Bronchial epithelial cell (primary cell): ENCODE data around the gene SEPTIN8. TPM values are rescaled to one million over a fixed set of nuclear protein-coding genes. Genes with fewer than 3 reads are reported as not detected.

Source experiments
- DNase-seq: peaks from one replicate; pipeline ENCODE4 v3.0.0-alpha.2; 2010; ENCODE audit warnings: low read depth
- FAIRE-seq: peaks from 2 replicates; lab custom pipeline; 2011; peaks lifted over from hg19 to GRCh38; lab: Jason Lieb, UNC
- H3K27me3 ChIP-seq: 2 replicates; pipeline ENCODE4 v1.5.1; 2011; ENCODE audit warnings: low read length; ENCODE audit not compliant: control insufficient read depth, insufficient read depth
- H3K36me3 ChIP-seq: 2 replicates; pipeline ENCODE4 v1.5.1; 2011; ENCODE audit warnings: low read length; ENCODE audit not compliant: control insufficient read depth, insufficient read depth
- H3K4me3 ChIP-seq: 2 replicates; pipeline ENCODE4 v1.5.1; 2011; ENCODE audit warnings: mild to moderate bottlenecking, low read depth, low read length, control low read depth
- CTCF ChIP-seq: IDR thresholded peaks from 2 replicates; pipeline ENCODE4 v1.5.1; 2011; ENCODE audit warnings: mild to moderate bottlenecking, moderate library complexity, low read length, control low read depth, inconsistent platforms; ENCODE audit not compliant: insufficient read depth, severe bottlenecking
- total RNA-seq: library from RNA; depleted of rRNA; stranded (reverse); fragments of >200 nt; gene quantifications from 2 replicates; pipeline ENCODE4 v1.2.1, GENCODE V29; 2014

Gene SEPTIN8
- total RNA-seq = 22.6 and 27.4 TPM in 2 replicates

- DNase-seq (no peak), FAIRE-seq (no peak)
- Histone ChIP-seq H3K27me3 (no peaks in the 10 kb centered on the region), H3K36me3 (no peaks in the 10 kb centered on the region), H3K4me3 (peak within 1 kb of the TSS; percentile 66)
- TF ChIP-seq CTCF = no peak
These were observed at the start of gene SEPTIN8 for GRCh38 chr5:132777209-132778069. Gene SEPTIN8, minus strand, starts transcription at chr5:132777239. Its CDS starts 102 bp downstream, at chr5:132777137.

GRCh38 chr5:132826424-132827082 lies 49.5 kb upstream of the SEPTIN8 start:
- H3K27me3 ChIP-seq = no peaks in the 10 kb centered on the region
- FAIRE-seq (no peak), DNase-seq (no peak)
- TF ChIP-seq CTCF = no peak
- H3K36me3 ChIP-seq = no peaks in the 10 kb centered on the region
- H3K4me3 ChIP-seq = no peak overlapping the region

GRCh38 chr5:132825834-132826391 lies 48.9 kb upstream of the SEPTIN8 start:
- no peaks in the 10 kb centered on the region for H3K27me3 ChIP-seq
- DNase-seq (no peak), FAIRE-seq (no peak)
- no peaks in the 10 kb centered on the region for H3K36me3 ChIP-seq
- H3K4me3 ChIP-seq = peak overlapping the region; percentile 15
- TF ChIP-seq CTCF = no peak

GRCh38 chr5:132825033-132825833 lies 48.2 kb upstream of the SEPTIN8 start:
- Histone ChIP-seq H3K36me3 (no peaks in the 10 kb centered on the region), H3K27me3 (no peaks in the 10 kb centered on the region), H3K4me3 (no peak overlapping the region)
- no peak for TF ChIP-seq CTCF
- DNase-seq = no peak
- no peak for FAIRE-seq

GRCh38 chr5:132824426-132824825 lies 47.4 kb upstream of the SEPTIN8 start:
- Histone ChIP-seq H3K36me3 (no peaks in the 10 kb centered on the region), H3K27me3 (no peaks in the 10 kb centered on the region), H3K4me3 (no peak overlapping the region)
- DNase-seq (no peak), FAIRE-seq (no peak)
- no peak for TF ChIP-seq CTCF
